ENCODE results near the gene ZEB1.
"Not testable (repeated sequence)": the region's sequence is repeated elsewhere in the genome, so short reads cannot be mapped to it uniquely, and the experiment has no call there.

Gene ZEB1

DNA sequence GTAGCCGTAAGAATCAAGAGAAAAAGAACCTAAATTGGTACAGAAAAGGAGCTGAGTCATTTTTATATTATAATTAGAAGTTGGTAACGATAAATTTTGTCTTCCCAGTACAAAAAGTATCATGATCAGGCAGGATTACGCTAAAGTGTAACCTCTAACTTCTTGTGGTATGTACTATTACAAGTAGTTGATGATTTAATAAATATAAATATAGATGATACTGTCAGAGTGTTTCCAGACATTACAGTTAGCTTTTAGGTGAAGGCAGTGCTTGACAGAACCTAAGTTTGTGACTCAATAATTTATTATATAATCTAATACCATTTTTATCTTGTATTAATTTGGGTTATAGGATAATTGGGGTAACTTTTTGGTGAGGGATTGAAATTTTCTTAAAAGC is 53.4 kb downstream of the ZEB1 start:
- DNase-seq, result no peak

DNA sequence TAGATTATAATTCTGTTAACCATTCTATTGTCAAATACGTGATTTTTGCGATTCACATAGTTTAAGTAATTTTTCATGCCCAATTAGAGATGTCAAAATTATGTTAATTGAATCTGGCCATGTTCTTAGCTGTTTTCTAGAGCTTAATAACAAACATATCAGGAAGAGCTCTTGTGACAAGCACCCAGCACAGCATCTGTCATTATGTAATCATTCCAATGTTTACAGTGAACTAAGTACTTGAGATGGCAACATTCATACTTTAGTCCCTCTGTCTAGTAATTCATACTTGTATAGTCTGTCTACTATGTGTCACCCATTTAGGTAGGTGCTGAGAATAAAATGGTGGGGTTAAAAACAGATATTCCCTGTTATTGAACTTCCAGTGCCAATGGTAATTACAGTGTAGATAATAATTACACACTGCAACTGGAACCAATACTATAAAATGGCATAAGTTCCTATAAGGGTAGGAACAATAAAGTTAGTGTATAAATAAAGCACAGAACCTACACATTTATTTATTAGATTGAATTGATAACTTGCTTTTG is 55.2 kb downstream of the ZEB1 start:
- DNase-seq, result no peak

DNA sequence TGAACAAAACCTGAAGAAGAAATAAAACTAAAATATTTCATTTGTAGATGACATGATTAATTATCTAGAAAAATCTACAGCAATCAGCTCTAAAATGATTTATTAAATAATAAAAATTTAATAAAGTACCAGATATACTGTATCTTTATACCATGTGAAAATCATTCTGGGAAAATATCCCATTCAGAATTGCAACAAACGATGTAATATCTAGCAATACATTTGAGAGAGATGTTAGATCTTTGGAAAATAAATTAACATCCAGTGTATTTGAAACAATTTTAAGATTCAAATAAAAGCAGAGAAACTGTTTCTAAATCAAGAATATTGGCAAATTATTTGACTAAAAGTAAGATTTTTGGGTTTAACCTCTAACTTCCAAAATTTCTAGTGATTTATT is 62.2 kb downstream of the ZEB1 start:
- DNase-seq, result no peak

DNA sequence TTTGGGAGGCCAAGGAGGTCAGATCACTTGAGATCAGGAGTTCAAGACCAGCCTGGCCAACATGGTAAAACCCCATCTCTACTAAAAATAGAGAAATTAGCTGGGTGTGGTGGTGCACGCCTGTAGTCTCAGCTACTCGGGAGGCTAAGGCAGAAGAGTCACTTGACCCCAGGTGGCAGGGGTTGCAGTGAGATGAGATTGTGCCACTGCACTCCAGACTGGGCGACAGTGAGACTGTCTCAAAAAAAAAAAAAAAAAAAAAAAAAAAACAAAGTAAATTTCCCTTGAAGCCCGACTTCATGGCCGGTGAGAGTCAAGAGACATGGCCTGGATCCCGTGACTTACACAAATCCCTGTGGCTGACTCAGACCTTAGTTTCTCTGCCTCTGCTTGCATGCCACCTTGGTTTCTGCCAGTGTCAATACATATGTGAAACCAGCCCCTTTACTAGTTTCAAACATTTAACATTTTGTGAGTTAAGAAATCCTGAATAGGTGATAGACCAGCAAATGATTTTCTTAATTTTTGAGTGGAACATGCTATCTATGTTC is 62.8 kb downstream of the ZEB1 start:
- no peak for DNase-seq

DNA sequence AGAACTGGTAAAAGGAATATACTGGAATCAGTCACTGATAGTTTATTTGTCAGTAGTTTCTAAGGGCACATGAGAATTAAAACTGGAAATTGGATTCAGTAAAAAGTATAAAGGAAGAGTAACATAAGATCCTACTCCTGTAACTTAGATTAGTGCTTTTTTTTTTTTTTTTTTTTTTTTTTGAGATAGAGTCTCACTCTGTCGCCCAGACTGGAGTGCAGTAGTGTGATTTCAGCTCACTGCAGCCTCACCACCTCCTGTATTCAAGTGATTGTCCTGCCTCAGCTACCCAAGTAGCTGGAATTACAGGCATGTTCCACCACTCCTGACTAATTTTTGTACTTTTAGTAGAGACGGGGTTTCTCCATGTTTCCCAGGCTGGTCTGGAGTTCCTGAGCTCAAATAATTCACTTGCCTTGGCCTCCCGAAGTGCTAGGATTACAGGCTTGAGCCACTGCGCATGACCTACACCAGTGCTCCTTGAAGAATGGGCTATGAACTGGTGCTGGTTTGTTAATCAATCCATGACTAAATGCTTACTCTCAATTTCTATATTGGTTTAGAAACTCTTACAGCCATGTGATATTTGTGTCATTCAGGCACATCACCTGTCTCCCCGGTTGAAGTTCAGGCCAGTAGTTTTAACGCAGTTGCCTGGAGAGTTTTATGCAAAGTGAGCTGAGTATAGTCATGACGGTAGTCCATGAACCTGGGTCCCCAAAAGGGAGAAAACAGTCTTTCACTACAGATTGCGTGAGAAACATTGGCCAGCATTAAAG is 65.0 kb downstream of the ZEB1 start:
- no peak for DNase-seq

DNA sequence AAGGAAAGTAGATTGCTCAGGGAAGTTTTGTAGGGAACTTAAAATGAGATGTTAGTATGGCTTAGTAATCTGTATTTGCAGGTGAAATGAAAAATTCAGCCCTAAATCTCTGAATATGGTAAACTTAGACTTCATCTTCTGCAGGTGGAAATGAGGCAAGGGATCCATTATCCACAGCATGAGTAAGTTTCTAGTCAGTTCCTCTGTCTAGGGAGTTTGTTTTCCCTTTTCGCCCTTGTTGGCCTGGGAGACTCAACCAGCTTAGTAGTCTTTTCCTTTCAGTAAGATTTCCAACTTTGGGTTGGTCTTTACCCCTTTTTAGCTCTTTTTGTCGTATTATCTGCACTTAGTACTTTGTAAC is 65.6 kb downstream of the ZEB1 start:
- no peak for DNase-seq

DNA sequence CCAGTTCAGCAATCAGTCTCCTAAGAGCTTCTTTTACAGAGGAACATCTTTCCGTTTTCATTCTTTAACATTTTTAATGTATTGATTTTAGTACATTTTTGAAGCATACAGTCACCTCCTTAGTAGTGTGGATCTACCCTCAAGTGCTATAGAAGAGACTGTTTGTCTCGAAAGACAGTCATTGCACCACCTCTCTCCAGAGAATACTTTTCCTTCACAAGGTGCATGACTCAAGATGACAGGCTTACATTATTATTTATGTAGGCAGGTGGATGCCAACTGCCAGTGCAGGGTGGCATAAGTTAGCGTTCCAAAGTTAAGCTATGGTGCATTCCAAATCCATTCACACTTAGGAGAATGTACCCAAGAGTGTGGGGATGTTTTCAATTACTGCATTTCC is 71.8 kb downstream of the ZEB1 start:
- DNase-seq, result no peak

DNA sequence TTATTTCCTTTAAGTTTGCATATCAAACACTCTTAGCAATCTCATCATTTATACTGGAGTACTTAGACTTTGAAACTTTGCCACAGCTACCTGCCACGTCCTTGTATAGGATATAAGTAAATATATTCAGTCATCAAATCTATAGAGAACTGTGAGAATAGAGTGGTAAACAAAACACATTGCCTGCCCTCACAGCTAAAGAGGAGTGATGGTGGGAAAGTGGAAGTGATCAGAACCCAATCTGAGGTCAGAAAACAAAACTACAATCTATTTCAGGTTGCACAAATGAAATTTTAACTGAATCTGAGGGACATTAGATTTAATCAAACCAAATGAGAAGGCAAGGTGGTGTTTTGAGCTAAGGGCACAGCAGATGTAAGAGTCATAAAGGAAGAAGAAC is 74.8 kb downstream of the ZEB1 start:
- DNase-seq, result no peak

DNA sequence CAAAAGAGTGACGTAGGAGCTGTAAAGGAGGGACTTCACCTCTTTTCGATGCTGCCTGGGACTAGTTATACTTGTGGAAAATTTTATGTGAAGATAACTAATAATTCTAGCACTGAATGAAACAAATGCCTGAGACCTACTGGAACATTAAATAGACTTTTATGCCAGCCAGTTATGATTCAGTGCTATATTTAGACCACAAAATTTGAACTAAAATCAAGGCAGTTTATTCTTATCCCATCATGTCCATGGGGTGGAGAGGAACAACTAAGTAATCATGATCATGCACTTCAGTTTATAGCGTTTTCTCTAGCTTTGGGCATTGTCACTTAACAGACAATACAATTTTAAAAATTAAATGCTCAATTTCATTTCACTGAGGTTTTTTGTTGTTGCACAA is 76.7 kb downstream of the ZEB1 start:
- DNase-seq, result no peak

DNA sequence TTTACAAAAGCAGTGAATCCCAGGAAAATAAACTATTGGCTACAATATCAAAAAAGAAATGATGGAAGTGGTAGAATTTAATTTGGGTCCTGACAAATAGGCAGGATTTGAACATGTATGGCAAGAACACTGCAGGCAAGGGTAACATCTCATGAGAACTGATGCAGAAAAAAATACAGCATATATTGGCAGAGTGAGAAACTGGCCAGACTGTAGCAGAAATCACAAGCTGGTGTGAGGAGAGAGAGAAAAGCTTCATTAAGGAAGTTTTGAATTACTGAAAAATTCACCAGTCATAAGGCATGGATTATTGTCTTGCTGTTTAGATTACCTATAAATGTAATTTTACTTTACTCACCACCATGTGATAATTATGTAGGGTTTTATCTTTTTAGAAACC is 77.4 kb downstream of the ZEB1 start:
- no peak for DNase-seq

DNA sequence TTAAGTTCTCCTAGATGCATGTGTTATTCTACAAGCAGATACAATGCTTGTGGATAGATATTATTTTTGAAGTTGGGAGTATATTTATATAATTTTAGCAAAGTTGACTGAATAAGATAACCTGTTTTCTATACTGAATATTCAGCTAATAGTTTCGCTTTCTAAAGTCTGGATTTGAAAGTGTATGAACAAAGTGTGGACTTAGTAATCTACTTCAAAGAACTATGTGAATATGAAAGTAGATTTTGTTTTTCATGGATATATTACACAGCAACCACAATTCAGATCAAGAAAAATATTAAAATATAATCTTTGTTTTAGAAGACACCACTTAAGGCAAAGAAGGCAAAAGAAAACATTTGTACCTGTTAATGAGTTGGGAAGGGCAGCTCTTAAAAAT is 78.8 kb downstream of the ZEB1 start:
- no peak for DNase-seq

DNA sequence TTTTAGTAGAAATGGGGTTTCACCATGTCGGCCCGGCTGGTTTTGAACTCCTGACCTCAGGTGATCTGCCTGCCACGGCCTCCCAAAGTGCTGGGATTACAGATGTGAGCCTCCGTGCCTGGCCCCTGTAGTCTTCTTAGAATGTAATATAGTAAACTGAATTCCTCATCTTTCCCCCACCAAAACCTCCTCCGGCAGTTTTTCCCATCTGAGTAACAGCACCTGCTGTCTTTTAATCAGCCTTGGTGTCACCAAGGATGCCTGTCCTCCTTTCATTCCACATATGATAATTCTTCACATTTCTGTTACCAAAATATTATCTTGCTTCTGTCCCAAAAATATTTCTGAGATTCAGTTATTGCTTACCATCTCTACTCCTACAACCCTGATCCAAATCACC is 80.2 kb downstream of the ZEB1 start:
- DNase-seq, result no peak

DNA sequence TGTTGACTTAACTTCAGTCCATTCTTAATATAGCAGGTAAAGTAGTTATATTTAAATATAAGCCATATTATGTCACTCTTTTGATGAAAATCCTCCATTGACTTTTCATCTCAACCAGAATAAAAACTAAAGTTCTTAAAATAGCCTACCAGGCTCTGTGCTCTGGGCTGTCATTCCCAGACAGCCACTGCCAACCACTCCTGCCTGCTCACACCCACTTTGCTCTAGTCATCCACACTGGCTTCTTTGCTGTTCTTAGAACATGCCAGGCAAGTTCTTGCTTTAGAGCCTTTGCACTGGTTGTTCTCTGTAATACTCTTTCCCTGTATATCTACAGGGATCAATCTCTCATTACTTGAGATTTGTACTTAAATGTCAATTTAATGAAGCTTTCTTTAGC is 80.6 kb downstream of the ZEB1 start:
- no peak for DNase-seq

DNA sequence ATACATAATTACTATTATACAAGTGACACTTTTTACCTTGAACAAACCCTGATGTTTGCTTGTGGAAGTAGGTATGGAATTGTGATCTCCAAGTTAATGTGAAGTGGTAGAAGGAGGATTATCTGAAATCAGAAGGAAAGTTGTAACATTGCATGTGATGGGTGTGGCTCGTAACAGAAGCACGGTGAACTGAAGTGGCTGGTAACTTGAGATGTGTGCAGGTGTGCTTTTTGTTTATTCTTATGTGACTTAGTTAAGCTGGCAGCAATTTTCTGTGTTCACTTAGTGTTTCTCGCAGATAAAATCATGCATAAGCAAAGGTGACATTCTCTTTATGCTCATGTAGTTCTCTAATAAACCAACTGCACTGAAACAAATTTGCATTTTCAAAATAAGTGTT is 82.3 kb downstream of the ZEB1 start:
- DNase-seq, result no peak

DNA sequence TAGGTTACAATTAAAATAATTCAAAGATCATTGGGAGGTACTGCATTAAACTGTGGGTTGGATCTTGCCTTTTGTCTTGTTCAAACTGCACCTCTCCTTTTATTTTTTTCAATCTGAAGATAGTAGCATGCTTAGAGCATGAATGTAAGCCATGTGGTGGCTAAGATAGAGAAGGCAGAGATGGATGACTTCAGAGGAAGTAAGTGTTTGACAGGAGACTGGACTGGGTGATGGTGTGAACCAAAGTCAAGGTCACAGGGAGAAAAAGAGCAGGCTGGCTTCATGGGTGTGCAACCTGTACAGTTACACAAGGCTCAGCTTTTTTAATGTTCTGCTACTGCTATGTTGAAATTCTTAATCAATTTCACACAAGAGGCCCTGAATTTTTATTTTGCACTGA is 85.6 kb downstream of the ZEB1 start:
- DNase-seq, result no peak

DNA sequence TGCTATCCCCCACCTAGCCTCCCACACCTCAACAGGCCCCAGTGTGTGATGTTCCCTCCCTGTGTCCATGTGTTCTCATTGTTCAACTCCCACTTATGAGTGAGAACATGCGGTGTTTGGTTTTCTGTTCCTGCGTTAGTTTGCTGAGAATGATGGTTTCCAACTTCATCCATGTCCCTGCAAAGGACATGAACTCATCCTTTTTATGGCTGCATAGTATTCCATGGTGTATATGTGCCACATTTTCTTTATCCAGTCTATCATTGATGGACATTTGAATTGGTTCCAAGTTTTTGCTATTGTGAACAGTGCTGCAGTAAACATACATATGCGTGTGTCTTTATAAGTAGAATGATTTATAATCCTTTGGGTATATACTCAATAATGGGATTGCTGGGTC is 86.8 kb downstream of the ZEB1 start:
- not testable (repeated sequence) for DNase-seq

DNA sequence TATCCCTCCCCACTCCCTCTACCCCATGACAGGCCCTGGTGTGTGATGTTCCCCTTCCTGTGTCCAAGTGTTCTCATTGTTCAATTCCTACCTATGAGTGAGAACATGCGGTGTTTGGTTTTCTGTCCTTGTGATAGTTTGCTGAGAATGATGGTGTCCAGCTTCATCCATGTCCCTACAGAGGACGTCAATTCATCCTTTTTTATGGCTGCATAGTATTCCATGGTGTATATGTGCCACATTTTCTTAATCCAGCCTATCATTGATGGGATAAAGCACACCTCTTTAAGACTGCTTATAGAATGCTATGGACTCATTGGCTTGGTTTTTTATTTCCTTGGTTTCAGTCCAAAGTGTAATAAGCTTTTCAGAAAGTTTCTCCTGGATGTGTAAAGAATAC is 93.4 kb downstream of the ZEB1 start:
- DNase-seq, result not testable (repeated sequence)

DNA sequence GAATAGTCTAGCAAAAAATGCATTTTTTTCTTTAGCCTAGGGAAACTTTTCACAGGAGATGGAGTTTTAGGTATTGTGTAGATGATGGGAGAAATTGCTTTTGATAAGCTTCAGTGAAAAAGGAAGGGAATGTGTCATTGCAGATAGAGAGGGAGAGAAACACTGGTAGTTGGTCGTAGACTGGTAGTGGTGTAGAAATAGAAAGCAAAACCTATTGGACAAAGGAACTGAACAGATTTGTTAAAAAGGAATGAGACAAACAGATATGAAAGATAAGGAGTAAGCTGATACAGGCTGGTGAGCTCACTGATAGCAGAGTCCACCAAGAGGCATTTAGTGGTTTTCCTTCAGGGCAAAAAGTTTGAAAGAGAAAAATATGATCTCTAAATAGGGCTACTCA is 94.3 kb downstream of the ZEB1 start:
- no peak for DNase-seq

DNA sequence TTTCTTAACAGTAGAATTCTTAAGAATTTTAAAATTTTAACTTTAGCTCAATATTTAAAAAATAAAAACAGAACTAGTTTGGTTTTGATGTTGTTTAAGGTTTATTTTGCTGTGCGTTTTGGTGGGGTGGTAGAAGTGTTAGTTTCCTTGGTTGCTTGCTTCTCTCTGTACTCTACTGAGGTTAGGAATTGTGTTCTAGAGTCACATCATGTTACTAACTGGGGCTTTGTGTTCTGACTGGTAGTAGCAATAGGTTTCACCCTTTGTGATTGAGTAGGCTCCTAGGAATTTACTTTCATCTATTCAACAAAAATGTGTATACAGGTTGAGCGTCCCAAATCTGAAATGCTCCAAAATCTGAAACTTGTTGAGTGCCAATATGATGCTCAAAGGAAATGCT is 99.5 kb downstream of the ZEB1 start:
- no peak for DNase-seq

DNA sequence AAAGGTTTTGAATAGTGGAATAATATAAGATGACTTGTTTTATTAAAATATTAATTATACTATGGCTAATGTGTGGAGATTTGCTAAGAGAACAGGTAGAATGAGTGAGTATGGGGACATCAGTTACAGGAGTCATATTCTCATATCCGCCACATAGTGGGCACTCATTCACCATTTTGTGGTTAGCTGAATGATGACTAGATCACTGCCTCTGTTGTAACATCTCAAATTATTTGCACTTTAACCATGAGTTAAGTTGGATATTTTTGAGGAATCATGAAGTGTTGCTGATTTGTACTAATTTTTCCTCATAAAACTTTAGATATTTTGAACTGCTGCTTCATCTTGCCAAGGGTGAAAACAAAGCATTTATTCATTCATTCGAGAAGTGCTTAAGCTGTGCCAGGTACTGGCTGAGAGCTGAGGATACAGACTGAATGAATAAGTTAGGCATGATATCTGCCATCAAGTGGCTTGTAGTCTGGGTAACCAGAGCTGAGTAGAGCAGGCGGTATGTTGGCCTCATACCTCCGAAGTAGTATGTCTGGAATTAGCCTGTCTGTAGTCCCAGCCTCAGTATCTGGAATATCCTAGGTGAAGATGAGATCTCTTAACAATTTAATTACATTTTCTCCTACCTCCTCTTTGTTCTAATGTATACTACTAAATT is 100.5 kb downstream of the ZEB1 start:
- DNase-seq, result no peak

DNA sequence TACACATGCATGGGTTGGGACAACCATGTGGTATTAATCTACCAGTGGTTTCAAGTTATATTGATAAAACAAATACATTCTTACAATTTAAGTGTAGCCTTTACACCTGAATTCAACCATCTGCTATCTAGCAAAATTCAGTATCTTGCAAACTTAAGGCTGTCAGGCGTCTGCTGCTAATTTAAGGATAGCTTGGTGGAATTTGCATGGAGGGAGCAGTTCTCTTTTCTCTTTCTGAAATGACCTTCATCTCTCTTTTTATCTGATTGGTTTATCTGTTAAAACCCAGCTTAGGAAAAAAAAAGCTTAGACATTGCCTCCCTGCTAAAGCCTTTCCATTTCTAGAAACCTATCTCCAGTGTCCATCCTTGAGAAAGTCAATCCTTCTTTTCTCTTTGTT is 102.3 kb downstream of the ZEB1 start:
- no peak for DNase-seq

DNA sequence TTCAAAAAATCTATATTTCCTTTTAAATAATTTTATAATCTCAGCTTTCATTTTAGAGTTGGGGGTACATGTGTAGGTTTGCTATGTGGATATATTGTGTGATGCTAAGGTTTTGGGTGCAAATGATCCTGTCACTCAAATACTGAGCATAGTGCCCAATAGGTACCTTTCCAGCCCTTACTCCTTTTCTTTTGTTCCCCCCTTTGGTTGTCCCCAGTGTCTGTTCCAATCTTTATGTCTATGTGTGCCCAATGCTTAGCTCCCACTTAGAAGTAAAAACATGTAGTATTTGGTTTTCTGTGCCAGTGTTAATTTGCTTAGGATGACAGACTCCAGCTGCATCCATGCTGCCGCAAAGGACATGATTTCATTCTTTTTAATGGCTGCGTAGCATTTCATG is 103.6 kb downstream of the ZEB1 start:
- no peak for DNase-seq

DNA sequence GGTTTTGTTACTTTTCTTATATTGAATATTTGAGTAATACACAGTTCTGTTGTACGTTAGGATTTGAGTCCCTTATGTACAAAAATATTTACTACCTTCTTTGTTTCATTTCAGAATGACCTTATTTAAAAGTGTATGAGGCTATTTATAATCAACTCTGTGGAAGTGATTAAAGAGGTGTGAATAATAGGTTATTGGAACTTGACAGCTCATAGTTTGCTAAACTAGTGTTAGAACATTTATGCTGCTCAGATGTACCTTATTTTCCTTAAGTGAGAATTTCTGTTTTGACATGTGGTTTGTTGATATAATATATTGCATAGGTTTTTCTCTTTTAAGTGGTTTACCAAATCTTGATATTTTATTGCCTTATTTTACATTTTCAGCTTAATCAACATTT is 105.5 kb downstream of the ZEB1 start:
- DNase-seq, result no peak

DNA sequence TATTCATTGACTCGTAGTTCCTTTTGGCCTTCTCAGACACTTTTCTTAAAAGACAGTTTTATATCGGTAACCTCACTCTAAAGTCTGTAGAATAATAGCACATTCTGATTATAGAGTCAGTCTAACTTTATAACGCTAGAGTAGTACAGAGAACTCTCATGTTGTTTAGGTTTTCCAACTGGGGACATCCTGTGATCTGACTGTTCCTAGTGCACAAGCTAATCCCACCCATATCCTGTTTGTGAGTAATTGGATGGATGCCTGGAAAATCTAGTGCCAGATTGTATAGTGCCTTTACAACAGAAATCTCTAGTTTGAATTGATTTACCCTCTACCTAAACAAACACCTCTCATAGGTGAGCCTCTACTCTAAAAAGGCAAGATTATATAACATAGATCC is 107.4 kb downstream of the ZEB1 start:
- DNase-seq, result no peak

Measured in suppressor macrophage treated with lipopolysaccharide for 4 hours (primary cell).